Measurements from ENCODE around the gene CSGALNACT2. TPM values are rescaled to one million over a fixed set of nuclear protein-coding genes. Genes with fewer than 3 reads are reported as not detected.

CSGALNACT2 gene
- total RNA-seq, 4 donors from 2014 or later = 14.4 to 24.1 (median 20.0) TPM

- intact Hi-C loops (cut with DNase I) = no loop called here
- no peak for DNase-seq
- 86 to 94% methylated on average over 11 to 12 of the region's 15 CpGs for WGBS, 2 donors
- peaks cover 0 to 3% of the 10 kb centered on the region in 2 donors for H3K4me1 ChIP-seq
- no peaks in the 10 kb centered on the region for H3K36me3 ChIP-seq
- H3K27ac ChIP-seq = no peak overlapping the region
- no peaks in the 10 kb centered on the region for H3K27me3 ChIP-seq
- H3K4me3 ChIP-seq (replicated peaks in 1 of 3) = no peak overlapping the region
- no peaks in the 10 kb centered on the region for H3K9me3 ChIP-seq
- no peak for TF ChIP-seq POLR2A (IDR thresholded peaks at IDR 0.05)
These were observed 76.1 kb downstream of the CSGALNACT2 start for GRCh38 chr10:43214071-43214955.

DNA sequence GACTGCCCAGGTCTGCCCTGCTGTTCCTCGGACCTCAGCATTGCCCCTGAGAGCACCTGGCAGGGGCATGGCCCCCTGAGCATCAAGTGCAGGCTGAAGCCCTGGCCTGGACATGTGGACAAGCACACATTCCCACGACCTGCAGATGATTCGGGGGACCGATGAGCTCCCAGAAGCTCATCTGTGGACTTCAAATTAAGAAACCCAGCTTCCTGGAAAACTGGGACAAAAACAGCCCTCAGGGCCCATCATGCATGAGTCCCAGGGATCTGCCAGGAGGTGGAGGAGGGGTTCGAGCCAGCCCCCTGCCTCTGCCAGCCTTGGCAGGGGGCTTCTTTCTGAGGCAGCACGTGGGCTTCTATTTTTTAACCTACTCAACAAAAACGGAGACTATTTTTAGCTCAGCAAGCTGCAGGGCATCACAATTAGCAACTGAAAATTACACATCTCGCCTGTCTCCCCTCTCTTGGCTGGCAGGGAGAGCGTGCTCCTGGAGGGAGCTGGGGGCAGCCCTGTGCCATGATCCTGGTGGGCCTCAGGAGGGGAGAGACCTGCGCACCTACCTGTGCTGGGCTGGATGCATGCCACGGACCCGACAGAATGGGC lies 76.8 kb downstream of the CSGALNACT2 start:
- DNase-seq = no peak
- TF ChIP-seq POLR2A (IDR thresholded peaks at IDR 0.05) (no peak), CTCF (IDR thresholded peaks at IDR 0.05) (no peak)
- Histone ChIP-seq H3K4me3 (replicated peaks in 1 of 3) (no peak overlapping the region), H3K27me3 (no peaks in the 10 kb centered on the region), H3K4me1 (peaks cover 0 to 9% of the 10 kb centered on the region in 2 donors), H3K27ac (no peak overlapping the region), H3K9me3 (no peaks in the 10 kb centered on the region), H3K36me3 (no peaks in the 10 kb centered on the region)
- 74 to 78% methylated on average over 7 to 12 of the region's 12 CpGs for WGBS, 2 donors
- intact Hi-C loops (cut with DNase I) = no loop called here

GRCh38 chr10:43215758-43216455 lies 77.7 kb downstream of the CSGALNACT2 start:
- Histone ChIP-seq H3K4me1 (peaks cover 0 to 9% of the 10 kb centered on the region in 2 donors), H3K9me3 (no peaks in the 10 kb centered on the region), H3K27ac (no peak overlapping the region), H3K4me3 (replicated peaks in 1 of 3) (no peak overlapping the region), H3K36me3 (no peaks in the 10 kb centered on the region), H3K27me3 (no peaks in the 10 kb centered on the region)
- intact Hi-C loops (cut with DNase I) = no loop called here
- WGBS, 2 donors = 84 to 89% methylated on average over 10 to 17 of the region's 19 CpGs
- no peak for TF ChIP-seq POLR2A (IDR thresholded peaks at IDR 0.05)
- TF ChIP-seq CTCF (IDR thresholded peaks at IDR 0.05) = no peak
- DNase-seq = no peak

- H3K27me3 ChIP-seq = no peaks in the 10 kb centered on the region
- H3K4me1 ChIP-seq = peaks cover 0 to 9% of the 10 kb centered on the region in 2 donors
- H3K9me3 ChIP-seq = no peaks in the 10 kb centered on the region
- intact Hi-C loops (cut with DNase I) = no loop called here
- no peaks in the 10 kb centered on the region for H3K36me3 ChIP-seq
- 84 to 89% methylated on average over 11 to 15 of the region's 15 CpGs for WGBS, 2 donors
- DNase-seq = no peak
- no peak for TF ChIP-seq POLR2A (IDR thresholded peaks at IDR 0.05)
- TF ChIP-seq CTCF (IDR thresholded peaks at IDR 0.05) = no peak
- no peak overlapping the region for H3K27ac ChIP-seq
- no peak overlapping the region for H3K4me3 ChIP-seq (replicated peaks in 1 of 3)
These were observed 78.8 kb downstream of the CSGALNACT2 start for GRCh38 chr10:43216931-43217562.

DNA sequence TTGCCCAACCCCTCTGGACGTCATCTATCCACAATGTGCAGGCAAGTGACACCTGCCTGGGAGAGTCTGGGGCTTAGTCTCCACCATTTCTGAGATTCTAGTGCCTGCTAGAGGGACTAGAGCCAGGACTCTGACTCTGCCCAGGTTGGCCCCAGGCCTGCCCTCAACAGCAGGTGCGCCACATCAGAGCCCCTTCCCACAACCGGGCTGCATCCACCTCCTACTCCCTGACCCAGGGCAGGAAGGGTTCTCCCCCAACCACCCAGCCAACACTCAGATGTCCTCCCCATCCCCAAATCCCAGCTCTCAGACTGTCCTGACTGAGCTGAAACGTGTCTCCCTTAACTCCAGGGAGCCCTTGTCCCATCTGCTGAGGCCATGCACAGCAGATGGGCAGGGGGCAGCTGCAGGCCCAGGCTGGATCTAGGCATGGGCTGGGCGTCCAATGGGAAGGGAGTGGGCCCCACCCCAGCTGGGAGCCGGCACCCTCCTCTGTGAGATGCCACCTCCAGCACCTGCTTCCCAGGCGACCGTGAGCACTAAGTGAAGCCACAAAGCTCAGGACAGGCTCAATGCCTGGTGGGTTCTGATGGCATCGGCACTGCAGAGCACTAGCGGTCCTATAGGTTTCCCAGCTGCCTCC lies 79.4 kb downstream of the CSGALNACT2 start:
- DNase-seq = no peak
- Histone ChIP-seq H3K4me3 (replicated peaks in 1 of 3) (no peak overlapping the region), H3K4me1 (peaks cover 0 to 9% of the 10 kb centered on the region in 2 donors), H3K36me3 (no peaks in the 10 kb centered on the region), H3K27ac (no peak overlapping the region), H3K27me3 (no peaks in the 10 kb centered on the region), H3K9me3 (no peaks in the 10 kb centered on the region)
- WGBS, 2 donors = 82 to 98% methylated on average over 5 to 6 of the region's 10 CpGs
- no peak for TF ChIP-seq CTCF (IDR thresholded peaks at IDR 0.05)
- no peak for TF ChIP-seq POLR2A (IDR thresholded peaks at IDR 0.05)
- intact Hi-C loops (cut with DNase I) = no loop called here

Data from thyroid gland (tissue), 4 donors.